Upper lobe of right lung (tissue), 1 donor: ENCODE data around the gene TRMT2A. TPM values are rescaled to one million over a fixed set of nuclear protein-coding genes. Genes with fewer than 3 reads are reported as not detected.

Source experiments
- ATAC-seq: fragments of 200-7000 bp; cut with Tn5 transposase; one replicate; pipeline ENCODE4 v1.9.1; 2020; ENCODE audit warnings: mild to moderate bottlenecking, moderate library complexity
- DNase-seq: peaks from one replicate; pipeline ENCODE4 v3.0.0-alpha.2; 2020
- H3K27ac ChIP-seq: fragments of 200-600 bp; one replicate; pipeline ENCODE4 v1.8.0; 2022
- H3K27me3 ChIP-seq: fragments of 200-600 bp; one replicate; pipeline ENCODE4 v1.8.0; 2022; ENCODE audit warnings: mild to moderate bottlenecking
- H3K36me3 ChIP-seq: fragments of 200-600 bp; one replicate; pipeline ENCODE4 v1.8.0; 2022
- H3K4me1 ChIP-seq: fragments of 200-600 bp; one replicate; pipeline ENCODE4 v1.8.0; 2022
- H3K4me3 ChIP-seq: fragments of 200-600 bp; one replicate; pipeline ENCODE4 v1.8.0; 2022; ENCODE audit warnings: mild to moderate bottlenecking
- H3K9me3 ChIP-seq: fragments of 200-600 bp; one replicate; pipeline ENCODE4 v1.8.0; 2022
- intact Hi-C: fragments of 100-400 bp; cut with DNase I; formaldehyde crosslinking; loops from one replicate; pipeline ENCODE4 v1.11.0; 2022
- total RNA-seq: library from RNA; stranded (reverse); fragmentation: NEBNext Ultra II Directional; extraction: Animal tissue kit (Norgen Biotek cat#: 25700); gene quantifications from one replicate; pipeline ENCODE4 v1.2.1, GENCODE V29; 2021
- TF ChIP-seq, protein P1 (sequence below): fragments of 200-600 bp; IDR thresholded peaks from one replicate; pipeline ENCODE4 v1.8.0; 2022; ENCODE audit warnings: antibody characterized with exemption
- donor health status: DM: no; HTN: yes; CAD: no; lungs with severe emphysema.

Gene TRMT2A
- total RNA-seq, 1 donor from 2014 or later: 53.8 TPM

DNA sequence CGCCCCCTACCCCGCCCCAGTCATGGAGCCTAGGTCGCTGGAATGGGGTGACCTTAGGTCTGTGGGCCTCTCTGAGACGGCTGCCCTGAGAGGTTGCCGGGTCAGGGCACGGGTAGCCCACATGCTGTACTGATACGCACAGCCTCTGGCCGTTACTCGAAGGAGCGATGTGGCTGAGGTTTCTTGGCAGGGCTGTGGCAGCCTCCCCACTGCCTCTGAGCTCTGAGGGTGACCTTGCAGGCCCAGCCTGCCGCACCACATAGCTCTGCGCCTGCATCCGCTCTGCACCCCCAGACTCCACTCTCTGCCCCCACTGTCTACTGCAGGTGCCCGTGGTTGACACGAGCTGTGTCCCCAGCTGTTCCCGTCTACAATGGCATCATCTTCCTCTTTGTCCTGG lies 21.8 kb upstream of the TRMT2A start:
- Histone ChIP-seq H3K4me1 (peaks cover 37% of the 10 kb centered on the region), H3K4me3 (no peak overlapping the region), H3K27me3 (no peaks in the 10 kb centered on the region), H3K9me3 (no peaks in the 10 kb centered on the region), H3K27ac (no peak overlapping the region), H3K36me3 (no peaks in the 10 kb centered on the region)
- ATAC-seq (no peak), DNase-seq (no peak)
- TF ChIP-seq, protein P1, sequence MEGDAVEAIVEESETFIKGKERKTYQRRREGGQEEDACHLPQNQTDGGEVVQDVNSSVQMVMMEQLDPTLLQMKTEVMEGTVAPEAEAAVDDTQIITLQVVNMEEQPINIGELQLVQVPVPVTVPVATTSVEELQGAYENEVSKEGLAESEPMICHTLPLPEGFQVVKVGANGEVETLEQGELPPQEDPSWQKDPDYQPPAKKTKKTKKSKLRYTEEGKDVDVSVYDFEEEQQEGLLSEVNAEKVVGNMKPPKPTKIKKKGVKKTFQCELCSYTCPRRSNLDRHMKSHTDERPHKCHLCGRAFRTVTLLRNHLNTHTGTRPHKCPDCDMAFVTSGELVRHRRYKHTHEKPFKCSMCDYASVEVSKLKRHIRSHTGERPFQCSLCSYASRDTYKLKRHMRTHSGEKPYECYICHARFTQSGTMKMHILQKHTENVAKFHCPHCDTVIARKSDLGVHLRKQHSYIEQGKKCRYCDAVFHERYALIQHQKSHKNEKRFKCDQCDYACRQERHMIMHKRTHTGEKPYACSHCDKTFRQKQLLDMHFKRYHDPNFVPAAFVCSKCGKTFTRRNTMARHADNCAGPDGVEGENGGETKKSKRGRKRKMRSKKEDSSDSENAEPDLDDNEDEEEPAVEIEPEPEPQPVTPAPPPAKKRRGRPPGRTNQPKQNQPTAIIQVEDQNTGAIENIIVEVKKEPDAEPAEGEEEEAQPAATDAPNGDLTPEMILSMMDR: no peak
- intact Hi-C loops: no loop called here

DNA sequence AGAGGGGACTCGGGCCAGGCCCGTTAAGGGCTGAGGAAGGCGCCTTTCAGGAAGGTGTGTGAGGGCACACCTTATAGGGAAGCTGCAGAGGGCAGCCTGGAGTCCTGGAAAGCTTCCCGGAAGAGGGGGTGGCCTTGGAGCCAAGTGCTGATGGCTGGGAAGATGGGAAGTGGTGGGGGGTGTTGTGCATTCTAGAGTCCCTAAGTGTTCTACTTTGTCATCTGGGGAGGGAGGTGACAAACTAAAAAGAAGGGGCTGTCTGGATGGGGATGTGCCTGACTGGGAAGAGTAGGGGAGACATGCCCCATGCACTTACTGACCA lies 21.4 kb upstream of the TRMT2A start:
- no peaks in the 10 kb centered on the region for H3K36me3 ChIP-seq
- peak; percentile 1 for ATAC-seq
- no peak overlapping the region for H3K27ac ChIP-seq
- H3K9me3 ChIP-seq: no peaks in the 10 kb centered on the region
- intact Hi-C loops: no loop called here
- H3K27me3 ChIP-seq: no peaks in the 10 kb centered on the region
- TF ChIP-seq, protein P1: no peak
- H3K4me3 ChIP-seq: no peak overlapping the region
- no peak for DNase-seq
- peaks cover 42% of the 10 kb centered on the region for H3K4me1 ChIP-seq

DNA sequence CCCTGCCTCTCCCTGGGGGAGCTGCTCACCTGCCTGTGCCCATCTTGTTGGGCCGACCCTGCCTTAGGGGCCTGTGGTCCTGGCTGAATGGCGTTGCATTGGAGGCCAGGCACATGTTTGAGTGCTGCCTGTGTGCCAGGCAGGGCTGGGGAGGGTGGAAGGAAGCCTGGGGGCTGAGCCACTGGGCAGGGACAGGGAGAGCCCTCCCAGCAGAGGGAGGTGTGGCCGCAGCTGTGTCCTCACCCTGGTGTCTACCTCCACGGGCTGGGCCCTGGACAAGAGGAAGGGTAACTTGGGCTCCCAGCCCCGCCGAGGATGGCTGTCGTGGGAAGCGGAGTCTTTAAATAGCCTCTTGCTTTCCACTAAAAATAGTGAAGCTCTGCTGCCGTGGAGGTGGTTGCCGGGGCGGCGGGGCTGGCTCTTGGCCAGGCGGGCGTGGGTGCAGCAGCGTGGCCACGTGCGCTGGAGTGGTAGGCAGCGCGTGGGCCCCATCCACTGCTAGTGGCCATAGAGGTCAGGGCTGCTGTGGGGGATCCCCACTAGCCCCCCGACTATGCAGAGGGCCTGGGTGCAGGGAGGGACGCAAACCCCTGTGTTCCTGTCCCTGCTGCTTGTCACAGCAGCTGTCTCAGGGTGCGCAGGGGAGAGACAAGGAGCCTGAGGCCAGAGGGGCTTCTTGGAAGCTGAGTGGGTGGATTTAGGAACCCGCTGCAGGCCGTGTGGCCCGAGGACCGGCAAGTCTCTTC lies 20.8 kb upstream of the TRMT2A start:
- Histone ChIP-seq H3K36me3 (no peaks in the 10 kb centered on the region), H3K27ac (no peak overlapping the region), H3K4me3 (no peak overlapping the region), H3K9me3 (no peaks in the 10 kb centered on the region), H3K4me1 (peaks cover 47% of the 10 kb centered on the region), H3K27me3 (no peaks in the 10 kb centered on the region)
- TF ChIP-seq, protein P1: no peak
- ATAC-seq: peak; percentile 33
- DNase-seq: no peak
- intact Hi-C loops: no loop called here

DNA sequence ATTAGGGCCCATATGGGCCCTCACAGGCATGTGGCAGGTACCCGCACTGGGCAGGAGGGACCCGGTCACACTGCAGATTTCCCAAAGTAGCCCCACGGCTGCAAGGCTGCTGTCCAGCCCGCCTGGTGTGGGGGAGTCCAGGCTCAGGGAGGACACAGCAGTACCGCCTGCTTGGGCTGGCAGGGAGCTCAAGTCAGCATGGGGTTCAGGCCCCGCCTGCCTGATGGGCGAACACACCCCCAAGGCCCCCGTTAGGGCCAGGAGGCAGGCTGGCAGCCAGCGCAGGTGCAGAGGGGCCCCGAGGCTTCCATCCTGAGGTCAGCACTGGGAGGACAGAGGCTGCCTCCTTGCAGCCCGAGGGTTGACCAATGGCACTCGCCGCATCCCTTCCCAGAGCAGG lies 20.1 kb upstream of the TRMT2A start:
- H3K36me3 ChIP-seq: no peaks in the 10 kb centered on the region
- H3K27ac ChIP-seq: no peak overlapping the region
- no peak overlapping the region for H3K4me3 ChIP-seq
- TF ChIP-seq, protein P1: no peak
- no peaks in the 10 kb centered on the region for H3K27me3 ChIP-seq
- intact Hi-C loops: no loop called here
- H3K9me3 ChIP-seq: no peaks in the 10 kb centered on the region
- peaks cover 54% of the 10 kb centered on the region for H3K4me1 ChIP-seq
- ATAC-seq: no peak
- no peak for DNase-seq

DNA sequence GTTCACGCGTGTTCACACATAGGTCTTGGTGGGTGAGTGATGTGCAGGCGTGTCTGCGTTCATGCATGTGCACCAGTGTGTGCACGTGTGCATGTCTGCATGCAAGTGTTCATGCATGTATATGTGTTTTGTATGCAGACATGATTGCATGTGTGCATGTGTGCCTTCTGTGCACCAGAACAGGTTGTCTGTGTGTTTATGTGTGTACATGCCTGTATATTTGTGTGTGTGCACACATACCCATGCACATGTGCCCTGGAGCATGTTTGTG lies 19.5 kb upstream of the TRMT2A start:
- H3K27ac ChIP-seq: no peak overlapping the region
- DNase-seq: no peak
- H3K9me3 ChIP-seq: no peaks in the 10 kb centered on the region
- H3K27me3 ChIP-seq: no peaks in the 10 kb centered on the region
- H3K4me1 ChIP-seq: peaks cover 54% of the 10 kb centered on the region
- intact Hi-C loops: no loop called here
- H3K36me3 ChIP-seq: no peaks in the 10 kb centered on the region
- TF ChIP-seq, protein P1: no peak
- no peak overlapping the region for H3K4me3 ChIP-seq
- no peak for ATAC-seq
